HCT116 (cell line): ENCODE results near the gene ACBD6.

ENCODE experiments used
- CBX3 ChIP-seq: IDR thresholded peaks from 2 replicates; pipeline ENCODE4 v1.6.1; 2012; ENCODE audit warnings: low read depth
- CEBPB ChIP-seq: IDR thresholded peaks from 2 replicates; pipeline ENCODE4 v1.6.1; 2012; ENCODE audit warnings: low read depth
- ELF1 ChIP-seq: IDR thresholded peaks from 2 replicates; pipeline ENCODE4 v1.6.1; 2012; ENCODE audit warnings: low read depth, borderline replicate concordance
- EZH2 ChIP-seq: fragments of 200-600 bp; sonication (generic); IDR thresholded peaks from 2 replicates; pipeline ENCODE4 v1.6.1; 2017; ENCODE audit warnings: antibody characterized with exemption, mixed run types
- EZH2phosphoT487 ChIP-seq: fragments of 200-600 bp; IDR thresholded peaks from 2 replicates; pipeline ENCODE4 v1.6.1; 2018; ENCODE audit warnings: antibody characterized with exemption, borderline replicate concordance
- POLR2A ChIP-seq: IDR thresholded peaks from 2 replicates; pipeline ENCODE4 v1.7.0; 2011; ENCODE audit warnings: borderline replicate concordance; ENCODE audit not compliant: insufficient read depth, insufficient read length; ENCODE audit errors: extremely low read depth
- POLR2AphosphoS5 ChIP-seq: IDR thresholded peaks from 2 replicates; pipeline ENCODE4 v1.6.1; 2011; ENCODE audit warnings: mild to moderate bottlenecking, low read depth, low read length, moderate library complexity
- SIN3A ChIP-seq: IDR thresholded peaks from 2 replicates; pipeline ENCODE4 v1.6.1; 2012; ENCODE audit warnings: low read depth
- SP1 ChIP-seq: IDR thresholded peaks from 2 replicates; pipeline ENCODE4 v1.6.1; 2012; ENCODE audit warnings: low read depth
- SRF ChIP-seq: IDR thresholded peaks from 2 replicates; pipeline ENCODE4 v1.6.1; 2012; ENCODE audit warnings: low read depth
- YY1 ChIP-seq: IDR thresholded peaks from 2 replicates; pipeline ENCODE4 v1.6.1; 2011; ENCODE audit warnings: low read length, low read depth, moderate library complexity, mild to moderate bottlenecking; ENCODE audit not compliant: insufficient replicate concordance; ENCODE audit errors: extremely low read depth
- TF ChIP-seq, protein P1 (sequence below), 3 experiments: fragments of 200-600 bp in 1 of 3; sonication (generic) in 1 of 3; IDR thresholded peaks in 2 of 3; conservative IDR thresholded peaks in 1 of 3; 2 replicates each; pipeline ENCODE4 v1.5.1; 2012 to 2017; ENCODE audit warnings: low read depth in 2 of 3, low read length in 2 of 3, antibody characterized with exemption in 1 of 3, borderline replicate concordance in 1 of 3, control low read depth in 1 of 3, mild to moderate bottlenecking in 1 of 3, mixed read lengths in 1 of 3, mixed run types in 1 of 3, moderate library complexity in 1 of 3; ENCODE audit not compliant: insufficient read depth in 1 of 3
- TF ChIP-seq, protein P2 (sequence below): IDR thresholded peaks from 2 replicates; pipeline ENCODE4 v1.6.1; 2012; ENCODE audit warnings: low read depth

DNA sequence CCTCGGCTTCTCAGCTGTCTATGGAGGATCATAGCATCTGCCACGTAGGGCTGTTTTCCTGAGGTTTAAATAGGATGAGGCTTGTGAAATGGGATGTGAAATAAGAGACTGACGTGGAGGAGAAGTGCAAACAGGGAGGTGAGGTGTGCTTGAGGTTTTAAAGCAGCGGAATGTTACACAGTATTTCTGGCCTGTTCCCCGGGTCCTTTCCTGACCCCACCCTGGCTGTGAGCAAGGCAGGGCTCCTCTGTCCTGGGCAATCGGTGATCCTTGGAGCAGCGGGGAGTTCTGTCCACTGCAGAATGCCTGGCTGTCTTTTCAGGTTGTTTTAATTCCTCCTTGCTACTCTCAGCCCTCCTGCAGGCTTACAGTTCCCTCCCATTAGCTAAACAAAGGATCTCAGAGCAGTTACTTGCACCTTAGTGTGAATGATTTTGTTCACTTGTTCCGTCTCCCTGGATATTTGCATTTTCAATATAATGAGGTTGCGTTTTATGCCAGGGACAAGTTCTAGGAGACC lies 233.8 kb downstream of the ACBD6 start:
- TF ChIP-seq, protein P1, sequence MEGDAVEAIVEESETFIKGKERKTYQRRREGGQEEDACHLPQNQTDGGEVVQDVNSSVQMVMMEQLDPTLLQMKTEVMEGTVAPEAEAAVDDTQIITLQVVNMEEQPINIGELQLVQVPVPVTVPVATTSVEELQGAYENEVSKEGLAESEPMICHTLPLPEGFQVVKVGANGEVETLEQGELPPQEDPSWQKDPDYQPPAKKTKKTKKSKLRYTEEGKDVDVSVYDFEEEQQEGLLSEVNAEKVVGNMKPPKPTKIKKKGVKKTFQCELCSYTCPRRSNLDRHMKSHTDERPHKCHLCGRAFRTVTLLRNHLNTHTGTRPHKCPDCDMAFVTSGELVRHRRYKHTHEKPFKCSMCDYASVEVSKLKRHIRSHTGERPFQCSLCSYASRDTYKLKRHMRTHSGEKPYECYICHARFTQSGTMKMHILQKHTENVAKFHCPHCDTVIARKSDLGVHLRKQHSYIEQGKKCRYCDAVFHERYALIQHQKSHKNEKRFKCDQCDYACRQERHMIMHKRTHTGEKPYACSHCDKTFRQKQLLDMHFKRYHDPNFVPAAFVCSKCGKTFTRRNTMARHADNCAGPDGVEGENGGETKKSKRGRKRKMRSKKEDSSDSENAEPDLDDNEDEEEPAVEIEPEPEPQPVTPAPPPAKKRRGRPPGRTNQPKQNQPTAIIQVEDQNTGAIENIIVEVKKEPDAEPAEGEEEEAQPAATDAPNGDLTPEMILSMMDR (IDR thresholded peaks at IDR 0.05 in 2 of 3, conservative IDR thresholded peaks at IDR 0.05 in 1 of 3; ENCODE audit: borderline replicate concordance in 1 of 3, insufficient read depth in 1 of 3, low read depth in 2 of 3, low read length in 2 of 3): no peak
- TF ChIP-seq EZH2 (no peak), ELF1 (no peak), POLR2A (no peak), POLR2AphosphoS5 (no peak), EZH2phosphoT487 (no peak), SIN3A (no peak), SP1 (no peak), CBX3 (no peak), SRF (no peak), YY1 (no peak), CEBPB (no peak)
- TF ChIP-seq, protein P2, sequence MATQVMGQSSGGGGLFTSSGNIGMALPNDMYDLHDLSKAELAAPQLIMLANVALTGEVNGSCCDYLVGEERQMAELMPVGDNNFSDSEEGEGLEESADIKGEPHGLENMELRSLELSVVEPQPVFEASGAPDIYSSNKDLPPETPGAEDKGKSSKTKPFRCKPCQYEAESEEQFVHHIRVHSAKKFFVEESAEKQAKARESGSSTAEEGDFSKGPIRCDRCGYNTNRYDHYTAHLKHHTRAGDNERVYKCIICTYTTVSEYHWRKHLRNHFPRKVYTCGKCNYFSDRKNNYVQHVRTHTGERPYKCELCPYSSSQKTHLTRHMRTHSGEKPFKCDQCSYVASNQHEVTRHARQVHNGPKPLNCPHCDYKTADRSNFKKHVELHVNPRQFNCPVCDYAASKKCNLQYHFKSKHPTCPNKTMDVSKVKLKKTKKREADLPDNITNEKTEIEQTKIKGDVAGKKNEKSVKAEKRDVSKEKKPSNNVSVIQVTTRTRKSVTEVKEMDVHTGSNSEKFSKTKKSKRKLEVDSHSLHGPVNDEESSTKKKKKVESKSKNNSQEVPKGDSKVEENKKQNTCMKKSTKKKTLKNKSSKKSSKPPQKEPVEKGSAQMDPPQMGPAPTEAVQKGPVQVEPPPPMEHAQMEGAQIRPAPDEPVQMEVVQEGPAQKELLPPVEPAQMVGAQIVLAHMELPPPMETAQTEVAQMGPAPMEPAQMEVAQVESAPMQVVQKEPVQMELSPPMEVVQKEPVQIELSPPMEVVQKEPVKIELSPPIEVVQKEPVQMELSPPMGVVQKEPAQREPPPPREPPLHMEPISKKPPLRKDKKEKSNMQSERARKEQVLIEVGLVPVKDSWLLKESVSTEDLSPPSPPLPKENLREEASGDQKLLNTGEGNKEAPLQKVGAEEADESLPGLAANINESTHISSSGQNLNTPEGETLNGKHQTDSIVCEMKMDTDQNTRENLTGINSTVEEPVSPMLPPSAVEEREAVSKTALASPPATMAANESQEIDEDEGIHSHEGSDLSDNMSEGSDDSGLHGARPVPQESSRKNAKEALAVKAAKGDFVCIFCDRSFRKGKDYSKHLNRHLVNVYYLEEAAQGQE: no peak
